HCT116 (cell line): ENCODE data around the gene RANBP10. TPM values are rescaled to one million over a fixed set of nuclear protein-coding genes. Genes with fewer than 3 reads are reported as not detected.

Experiments
- ATAC-seq: fragments of 200-7000 bp; cut with Tn5 transposase; 2 replicates; pipeline ENCODE4 v1.9.1; 2020; ENCODE audit warnings: mild to moderate bottlenecking, moderate library complexity
- BruUV-seq: library from RNA; stranded (reverse); fragments of 400-500 nt; replicated peaks from 2 replicates; lab custom pipeline; 2021; lab: Mats Ljungman, UMichigan
- CTCF ChIA-PET: fragments of 300-600 bp; sonication (Branson Sonifier 250); formaldehyde crosslinking; loops from one replicate; lab custom pipeline; 2021; ENCODE audit warnings: antibody characterized with exemption; lab: Charles Lee
- POLR2A ChIA-PET: fragments of 300-600, 350-600 bp; sonication (Branson Sonifier 250); formaldehyde crosslinking; loops from one replicate; lab custom pipeline; 2021; ENCODE audit warnings: antibody characterized with exemption; lab: Charles Lee
- RAD21 ChIA-PET, 2 experiments: fragments of 300-600 bp; sonication (Branson Sonifier 250); formaldehyde crosslinking; loops; one replicate each; lab custom pipeline; 2023; ENCODE audit warnings: low total read pairs in 2 of 2; ENCODE audit not compliant: uncharacterized antibody in 2 of 2, unreplicated experiment in 2 of 2, low non-redundant PET in 1 of 2; lab: Charles Lee
- DNase-seq: peaks from one replicate; pipeline ENCODE4 v3.0.0-alpha.2; 2010; ENCODE audit warnings: low read depth, low spot score
- H2AFZ ChIP-seq: fragments of 200-600 bp; shearing (Covaris generic), sonication (generic); 2 replicates; pipeline ENCODE4 v1.6.1; 2017; ENCODE audit warnings: low read depth, mixed run types, mixed read lengths, antibody characterized with exemption, low read length; ENCODE audit not compliant: poor library complexity, severe bottlenecking
- H3K27ac ChIP-seq: 2 replicates; pipeline ENCODE4 v1.5.1; 2012; ENCODE audit warnings: low read depth, low read length
- H3K27me3 ChIP-seq: fragments of 200-600 bp; sonication (generic); 2 replicates; pipeline ENCODE4 v1.6.1; 2016; ENCODE audit warnings: mixed run types, low read length, mixed read lengths; ENCODE audit not compliant: insufficient read depth
- H3K36me3 ChIP-seq, 2 experiments: fragments of 200-500 bp in 1 of 2; fragments of 200-600 bp in 1 of 2; sonication (Bioruptor generic) in 1 of 2; sonication (generic) in 1 of 2; 2 replicates each; pipeline versions ENCODE4 v1.5.1 to v1.6.1; 2014 to 2016; ENCODE audit warnings: low read length in 2 of 2, inconsistent platforms in 1 of 2, mixed read lengths in 1 of 2, mixed run types in 1 of 2; ENCODE audit not compliant: insufficient read depth in 2 of 2, control insufficient read depth in 1 of 2
- H3K4me1 ChIP-seq, 2 experiments: fragments of 200-600 bp in 1 of 2; sonication (generic) in 1 of 2; 2 replicates each; pipeline versions ENCODE4 v1.5.1 to v1.6.1; 2012 to 2017; ENCODE audit warnings: low read length in 2 of 2, inconsistent platforms in 1 of 2, mild to moderate bottlenecking in 1 of 2, mixed read lengths in 1 of 2, mixed run types in 1 of 2, moderate library complexity in 1 of 2; ENCODE audit not compliant: insufficient read depth in 2 of 2, control insufficient read depth in 1 of 2
- H3K4me2 ChIP-seq: fragments of 200-600 bp; sonication (generic); 2 replicates; pipeline ENCODE4 v1.6.1; 2017; ENCODE audit warnings: mixed run types, low read length, mixed read lengths
- H3K4me3 ChIP-seq, 2 experiments: fragments of 200-600 bp in 1 of 2; sonication (generic) in 1 of 2; replicated peaks in 1 of 2; 2 replicates each; pipeline ENCODE4 v1.5.1; 2011 to 2016; ENCODE audit warnings: low read length in 2 of 2, control low read depth in 1 of 2, low read depth in 1 of 2, mild to moderate bottlenecking in 1 of 2, mixed read lengths in 1 of 2, mixed run types in 1 of 2
- H3K79me2 ChIP-seq: fragments of 200-600 bp; sonication (generic); 2 replicates; pipeline ENCODE4 v1.6.1; 2017; ENCODE audit warnings: mild to moderate bottlenecking, mixed run types, low read length, moderate library complexity, mixed read lengths; ENCODE audit not compliant: insufficient read depth
- H3K9ac ChIP-seq: fragments of 200-600 bp; sonication (generic); 2 replicates; pipeline ENCODE4 v1.6.1; 2016; ENCODE audit warnings: low read length, mixed read lengths
- H3K9me2 ChIP-seq: fragments of 200-600 bp; sonication (generic), shearing (Covaris generic); 2 replicates; pipeline ENCODE4 v1.6.1; 2017; ENCODE audit warnings: mixed run types, mild to moderate bottlenecking, moderate library complexity; ENCODE audit not compliant: insufficient read depth
- H3K9me3 ChIP-seq, 2 experiments: fragments of 200-500 bp in 1 of 2; fragments of 200-600 bp in 1 of 2; sonication (Bioruptor generic) in 1 of 2; sonication (generic) in 1 of 2; 2 replicates each; pipeline ENCODE4 v1.6.1; 2014 to 2017; ENCODE audit warnings: low read length in 2 of 2, mixed read lengths in 2 of 2, inconsistent platforms in 1 of 2, low read depth in 1 of 2, mild to moderate bottlenecking in 1 of 2, mixed run types in 1 of 2, moderate library complexity in 1 of 2; ENCODE audit not compliant: control insufficient read depth in 1 of 2, insufficient read depth in 1 of 2
- H4K20me1 ChIP-seq: fragments of 200-600 bp; sonication (generic), shearing (Covaris generic); 2 replicates; pipeline ENCODE4 v1.6.1; 2017; ENCODE audit warnings: mixed run types, mild to moderate bottlenecking, moderate library complexity; ENCODE audit not compliant: insufficient read depth
- CBX3 ChIP-seq: IDR thresholded peaks from 2 replicates; pipeline ENCODE4 v1.6.1; 2012; ENCODE audit warnings: low read depth
- CEBPB ChIP-seq: IDR thresholded peaks from 2 replicates; pipeline ENCODE4 v1.6.1; 2012; ENCODE audit warnings: low read depth
- EGR1 ChIP-seq: IDR thresholded peaks from 2 replicates; pipeline ENCODE4 v1.6.1; 2012; ENCODE audit warnings: low read depth
- ELF1 ChIP-seq: IDR thresholded peaks from 2 replicates; pipeline ENCODE4 v1.6.1; 2012; ENCODE audit warnings: low read depth, borderline replicate concordance
- JUND ChIP-seq: IDR thresholded peaks from 2 replicates; pipeline ENCODE4 v1.6.1; 2012
- POLR2AphosphoS5 ChIP-seq: IDR thresholded peaks from 2 replicates; pipeline ENCODE4 v1.6.1; 2011; ENCODE audit warnings: mild to moderate bottlenecking, low read depth, low read length, moderate library complexity
- SIN3A ChIP-seq: IDR thresholded peaks from 2 replicates; pipeline ENCODE4 v1.6.1; 2012; ENCODE audit warnings: low read depth
- SP1 ChIP-seq: IDR thresholded peaks from 2 replicates; pipeline ENCODE4 v1.6.1; 2012; ENCODE audit warnings: low read depth
- ZFX ChIP-seq: fragments of 450-650 bp; IDR thresholded peaks from 2 replicates; pipeline ENCODE4 v1.6.1; 2017
- intact Hi-C: fragments of 100-400 bp; cut with micrococcal nuclease; formaldehyde crosslinking; loops from 2 replicates; pipeline ENCODE4 v1.10.0; 2022
- total RNA-seq: library from RNA; stranded (reverse); gene quantifications from one replicate; pipeline ENCODE4 v1.2.1, GENCODE V29; 2021; ENCODE audit not compliant: unreplicated experiment
- TF ChIP-seq, protein P1 (sequence below): IDR thresholded peaks from 2 replicates; pipeline ENCODE4 v1.6.1; 2012; ENCODE audit warnings: low read depth
- TF ChIP-seq, protein P2 (sequence below), 3 experiments: fragments of 200-600 bp in 1 of 3; sonication (generic) in 1 of 3; IDR thresholded peaks in 2 of 3; conservative IDR thresholded peaks in 1 of 3; 2 replicates each; pipeline ENCODE4 v1.5.1; 2012 to 2017; ENCODE audit warnings: low read depth in 2 of 3, low read length in 2 of 3, antibody characterized with exemption in 1 of 3, borderline replicate concordance in 1 of 3, control low read depth in 1 of 3, mild to moderate bottlenecking in 1 of 3, mixed read lengths in 1 of 3, mixed run types in 1 of 3, moderate library complexity in 1 of 3; ENCODE audit not compliant: insufficient read depth in 1 of 3

Gene RANBP10
- total RNA-seq, 1 experiment from 2014 or later, result 16.9 TPM

DNA sequence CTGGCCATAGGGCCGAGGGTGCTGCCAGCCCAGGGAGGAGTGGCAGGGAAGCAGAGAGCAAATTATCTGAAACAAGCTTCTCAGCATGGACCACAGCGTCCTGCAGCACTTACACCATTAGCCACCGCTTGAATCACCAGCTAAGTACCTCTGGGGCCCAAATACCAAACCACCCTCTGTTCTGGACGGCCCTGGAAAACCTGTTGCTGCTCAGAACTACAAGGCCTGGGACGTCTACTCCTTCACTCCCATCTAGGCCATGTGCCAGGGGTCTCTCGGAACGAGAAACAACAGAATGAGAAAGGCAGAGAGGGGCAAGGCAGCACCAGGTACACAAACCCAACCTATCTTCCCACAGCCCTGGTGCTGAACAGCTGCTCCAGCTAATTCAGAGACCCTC lies 47.4 kb downstream of the RANBP10 start:
- Histone ChIP-seq H3K4me2 (no peak overlapping the region), H3K27me3 (no peaks in the 10 kb centered on the region), H3K36me3 (no peaks in the 10 kb centered on the region), H4K20me1 (no peaks in the 10 kb centered on the region), H3K4me1 (peaks cover 0 to 7% of the 10 kb centered on the region in 2 experiments; a peak in 2 of 4 replicates), H3K9me2 (no peaks in the 10 kb centered on the region), H3K4me3 (no peak overlapping the region), H3K9me3 (no peaks in the 10 kb centered on the region), H2AFZ (no peak overlapping the region), H3K79me2 (no peaks in the 10 kb centered on the region), H3K9ac (no peak overlapping the region), H3K27ac (no peak overlapping the region)
- TF ChIP-seq ZFX (no peak), JUND (no peak), SIN3A (no peak), EGR1 (no peak), SP1 (no peak), ELF1 (no peak), CEBPB (no peak), CBX3 (no peak), POLR2AphosphoS5 (no peak)
- TF ChIP-seq, protein P1, sequence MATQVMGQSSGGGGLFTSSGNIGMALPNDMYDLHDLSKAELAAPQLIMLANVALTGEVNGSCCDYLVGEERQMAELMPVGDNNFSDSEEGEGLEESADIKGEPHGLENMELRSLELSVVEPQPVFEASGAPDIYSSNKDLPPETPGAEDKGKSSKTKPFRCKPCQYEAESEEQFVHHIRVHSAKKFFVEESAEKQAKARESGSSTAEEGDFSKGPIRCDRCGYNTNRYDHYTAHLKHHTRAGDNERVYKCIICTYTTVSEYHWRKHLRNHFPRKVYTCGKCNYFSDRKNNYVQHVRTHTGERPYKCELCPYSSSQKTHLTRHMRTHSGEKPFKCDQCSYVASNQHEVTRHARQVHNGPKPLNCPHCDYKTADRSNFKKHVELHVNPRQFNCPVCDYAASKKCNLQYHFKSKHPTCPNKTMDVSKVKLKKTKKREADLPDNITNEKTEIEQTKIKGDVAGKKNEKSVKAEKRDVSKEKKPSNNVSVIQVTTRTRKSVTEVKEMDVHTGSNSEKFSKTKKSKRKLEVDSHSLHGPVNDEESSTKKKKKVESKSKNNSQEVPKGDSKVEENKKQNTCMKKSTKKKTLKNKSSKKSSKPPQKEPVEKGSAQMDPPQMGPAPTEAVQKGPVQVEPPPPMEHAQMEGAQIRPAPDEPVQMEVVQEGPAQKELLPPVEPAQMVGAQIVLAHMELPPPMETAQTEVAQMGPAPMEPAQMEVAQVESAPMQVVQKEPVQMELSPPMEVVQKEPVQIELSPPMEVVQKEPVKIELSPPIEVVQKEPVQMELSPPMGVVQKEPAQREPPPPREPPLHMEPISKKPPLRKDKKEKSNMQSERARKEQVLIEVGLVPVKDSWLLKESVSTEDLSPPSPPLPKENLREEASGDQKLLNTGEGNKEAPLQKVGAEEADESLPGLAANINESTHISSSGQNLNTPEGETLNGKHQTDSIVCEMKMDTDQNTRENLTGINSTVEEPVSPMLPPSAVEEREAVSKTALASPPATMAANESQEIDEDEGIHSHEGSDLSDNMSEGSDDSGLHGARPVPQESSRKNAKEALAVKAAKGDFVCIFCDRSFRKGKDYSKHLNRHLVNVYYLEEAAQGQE, result no peak
- TF ChIP-seq, protein P2, sequence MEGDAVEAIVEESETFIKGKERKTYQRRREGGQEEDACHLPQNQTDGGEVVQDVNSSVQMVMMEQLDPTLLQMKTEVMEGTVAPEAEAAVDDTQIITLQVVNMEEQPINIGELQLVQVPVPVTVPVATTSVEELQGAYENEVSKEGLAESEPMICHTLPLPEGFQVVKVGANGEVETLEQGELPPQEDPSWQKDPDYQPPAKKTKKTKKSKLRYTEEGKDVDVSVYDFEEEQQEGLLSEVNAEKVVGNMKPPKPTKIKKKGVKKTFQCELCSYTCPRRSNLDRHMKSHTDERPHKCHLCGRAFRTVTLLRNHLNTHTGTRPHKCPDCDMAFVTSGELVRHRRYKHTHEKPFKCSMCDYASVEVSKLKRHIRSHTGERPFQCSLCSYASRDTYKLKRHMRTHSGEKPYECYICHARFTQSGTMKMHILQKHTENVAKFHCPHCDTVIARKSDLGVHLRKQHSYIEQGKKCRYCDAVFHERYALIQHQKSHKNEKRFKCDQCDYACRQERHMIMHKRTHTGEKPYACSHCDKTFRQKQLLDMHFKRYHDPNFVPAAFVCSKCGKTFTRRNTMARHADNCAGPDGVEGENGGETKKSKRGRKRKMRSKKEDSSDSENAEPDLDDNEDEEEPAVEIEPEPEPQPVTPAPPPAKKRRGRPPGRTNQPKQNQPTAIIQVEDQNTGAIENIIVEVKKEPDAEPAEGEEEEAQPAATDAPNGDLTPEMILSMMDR (IDR thresholded peaks at IDR 0.05 in 2 of 3, conservative IDR thresholded peaks at IDR 0.05 in 1 of 3; ENCODE audit: borderline replicate concordance in 1 of 3, insufficient read depth in 1 of 3, low read depth in 2 of 3, low read length in 2 of 3), result no peak
- ChIA-PET RAD21 (no interaction called here), CTCF (no interaction called here), POLR2A (no interaction called here)
- DNase-seq (no peak), ATAC-seq (no peak)
- intact Hi-C loops, result no loop called here
- no TSS peak for BruUV-seq
